K562 (cell line): Measurements from ENCODE around the gene COQ4. TPM values are rescaled to one million over a fixed set of nuclear protein-coding genes. Genes with fewer than 3 reads are reported as not detected.

Experiments used
- BCOR ChIP-seq: fragments of 450-650 bp; IDR thresholded peaks from 2 replicates; pipeline ENCODE4 v1.6.1; 2016
- PHB2 ChIP-seq: fragments of 450-650 bp; IDR thresholded peaks from 2 replicates; pipeline ENCODE4 v1.6.1; 2017; ENCODE audit warnings: low read depth
- RCOR1 ChIP-seq, 2 experiments: IDR thresholded peaks; 2 replicates each; pipeline ENCODE4 v1.6.1; 2012; ENCODE audit warnings: low read depth in 2 of 2, low read length in 2 of 2, borderline replicate concordance in 1 of 2, improper control_type of control experiment in 1 of 2
- SAFB2 ChIP-seq: fragments of 200-400 bp; formaldehyde crosslinking; IDR thresholded peaks from 2 replicates; pipeline ENCODE4 v1.6.1; 2018; ENCODE audit warnings: borderline replicate concordance, low read length, low read depth, moderate library complexity; ENCODE audit not compliant: severe bottlenecking
- SAP30 ChIP-seq: fragments of 200-600 bp; sonication (generic); IDR thresholded peaks from 2 replicates; pipeline ENCODE4 v1.6.1; 2012; ENCODE audit warnings: borderline replicate concordance, low read depth, mild to moderate bottlenecking, moderate library complexity, low read length, control low read depth, inconsistent platforms; ENCODE audit not compliant: insufficient read depth, poor library complexity, severe bottlenecking
- SP2 ChIP-seq: IDR thresholded peaks from 2 replicates; pipeline ENCODE4 v1.6.1; 2011; ENCODE audit warnings: mild to moderate bottlenecking, low read depth, low read length, moderate library complexity; ENCODE audit not compliant: poor library complexity, severe bottlenecking; ENCODE audit errors: extremely low read depth
- polyA plus RNA-seq, 8 experiments: library from polyadenylated mRNA; depleted of rRNA in 4 of 8; stranded (reverse) in 5 of 8; unstranded in 3 of 8; fragments of >200 nt; fragmentation: Nextera tagmentation in 2 of 8; fragmentation: Illumina TruSeq in 1 of 8; extraction: Ambion mirVana in 2 of 8; extraction: Trizol in 1 of 8; gene quantifications; 2 replicates each; pipeline versions ENCODE4 v1.2.1 to v1.2.3, GENCODE V29; 2011 to 2014; ENCODE audit warnings: inconsistent platforms in 1 of 8, missing spikeins in 1 of 8
- total RNA-seq, 7 experiments: library from RNA; depleted of rRNA in 6 of 7; stranded (reverse); fragments of >200 nt in 6 of 7; fragmentation: Illumina TruSeq in 2 of 7; extraction: Trizol in 2 of 7; gene quantifications; 2 replicates each; pipeline versions ENCODE4 v1.2.1 to v1.2.3, GENCODE V29; 2011 to 2021; ENCODE audit warnings: low replicate concordance in 1 of 7
- TF ChIP-seq, protein P1 (sequence below): fragments of 450-650 bp; IDR thresholded peaks from 2 replicates; pipeline ENCODE4 v1.6.1; 2018; ENCODE audit not compliant: partially characterized antibody
- TF ChIP-seq, protein P2 (sequence below): fragments of 250-450 bp; sonication (Bioruptor Pico); IDR thresholded peaks from 2 replicates; pipeline ENCODE4 v1.8.0; 2021; ENCODE audit warnings: moderate library complexity, mild to moderate bottlenecking, inconsistent platforms
- TF ChIP-seq, protein P3 (sequence below), 2 experiments: fragments of 450-650 bp in 1 of 2; sonication (generic) in 1 of 2; formaldehyde crosslinking in 1 of 2; IDR thresholded peaks; 2 replicates each; pipeline versions ENCODE4 v1.7.1 to v1.9.0; 2016 to 2022; ENCODE audit warnings: inconsistent platforms in 1 of 2, mild to moderate bottlenecking in 1 of 2, missing genetic modification reagents in 1 of 2

The COQ4 gene
- total and polyA plus RNA-seq, 9 of the 15 experiments (the other 6 are each of a cell fraction or from before 2014, with no cell fraction given) = 9.1 to 135 (median 67.2) TPM

DNA sequence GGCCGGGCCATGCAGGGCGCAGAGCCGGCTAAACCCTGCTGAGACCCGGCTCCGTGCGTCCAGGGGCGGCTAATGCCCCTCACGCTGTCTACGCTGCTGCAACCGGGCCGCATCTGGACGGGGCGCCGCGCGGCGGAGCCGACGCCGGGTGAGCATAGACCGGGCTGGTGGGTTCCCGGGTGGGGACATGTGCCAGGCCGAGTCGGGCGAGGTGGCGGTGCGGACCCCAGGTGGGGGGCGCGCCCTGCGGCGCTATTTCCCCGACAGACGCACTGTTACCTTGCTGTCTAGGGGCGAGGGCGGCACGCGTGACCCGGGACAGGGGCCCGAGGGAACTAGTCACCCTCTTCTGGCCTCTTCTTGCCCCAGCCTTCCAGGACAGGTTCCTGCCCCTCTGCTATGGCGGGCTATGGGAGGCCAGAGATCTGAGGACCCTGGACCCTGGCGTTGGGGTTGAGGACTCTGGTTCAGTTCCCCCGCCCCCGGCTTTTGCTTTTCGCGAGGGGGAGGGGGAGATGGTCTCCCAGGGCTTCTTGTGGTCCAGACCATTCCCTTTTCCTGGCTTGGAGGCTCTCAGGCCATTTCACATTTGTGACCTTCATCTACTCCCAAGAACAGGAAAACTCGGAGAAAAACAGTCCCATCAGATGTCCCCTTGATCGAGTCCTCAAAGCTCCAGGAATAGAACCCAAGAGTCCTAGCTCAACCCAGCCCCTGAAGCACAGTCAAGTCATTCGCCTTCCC lies 18.2 kb downstream of the COQ4 start (continued):
- TF ChIP-seq, protein P1, sequence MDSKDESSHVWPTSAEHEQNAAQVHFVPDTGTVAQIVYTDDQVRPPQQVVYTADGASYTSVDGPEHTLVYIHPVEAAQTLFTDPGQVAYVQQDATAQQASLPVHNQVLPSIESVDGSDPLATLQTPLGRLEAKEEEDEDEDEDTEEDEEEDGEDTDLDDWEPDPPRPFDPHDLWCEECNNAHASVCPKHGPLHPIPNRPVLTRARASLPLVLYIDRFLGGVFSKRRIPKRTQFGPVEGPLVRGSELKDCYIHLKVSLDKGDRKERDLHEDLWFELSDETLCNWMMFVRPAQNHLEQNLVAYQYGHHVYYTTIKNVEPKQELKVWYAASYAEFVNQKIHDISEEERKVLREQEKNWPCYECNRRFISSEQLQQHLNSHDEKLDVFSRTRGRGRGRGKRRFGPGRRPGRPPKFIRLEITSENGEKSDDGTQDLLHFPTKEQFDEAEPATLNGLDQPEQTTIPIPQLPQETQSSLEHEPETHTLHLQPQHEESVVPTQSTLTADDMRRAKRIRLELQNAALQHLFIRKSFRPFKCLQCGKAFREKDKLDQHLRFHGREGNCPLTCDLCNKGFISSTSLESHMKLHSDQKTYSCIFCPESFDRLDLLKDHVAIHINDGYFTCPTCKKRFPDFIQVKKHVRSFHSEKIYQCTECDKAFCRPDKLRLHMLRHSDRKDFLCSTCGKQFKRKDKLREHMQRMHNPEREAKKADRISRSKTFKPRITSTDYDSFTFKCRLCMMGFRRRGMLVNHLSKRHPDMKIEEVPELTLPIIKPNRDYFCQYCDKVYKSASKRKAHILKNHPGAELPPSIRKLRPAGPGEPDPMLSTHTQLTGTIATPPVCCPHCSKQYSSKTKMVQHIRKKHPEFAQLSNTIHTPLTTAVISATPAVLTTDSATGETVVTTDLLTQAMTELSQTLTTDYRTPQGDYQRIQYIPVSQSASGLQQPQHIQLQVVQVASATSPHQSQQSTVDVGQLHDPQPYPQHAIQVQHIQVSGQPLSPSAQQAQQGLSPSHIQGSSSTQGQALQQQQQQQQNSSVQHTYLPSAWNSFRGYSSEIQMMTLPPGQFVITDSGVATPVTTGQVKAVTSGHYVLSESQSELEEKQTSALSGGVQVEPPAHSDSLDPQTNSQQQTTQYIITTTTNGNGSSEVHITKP = peak; percentile 7
- TF ChIP-seq PHB2 = no peak
- TF ChIP-seq SAFB2 = no peak
- TF ChIP-seq RCOR1 (IDR thresholded peaks at IDR 0.05; ENCODE audit: borderline replicate concordance in 1 of 2, low read depth in 2 of 2, low read length in 2 of 2) = 0 out of 4 replicates have a peak, but pooled peaks of 1 of the 2 experiments have one; percentile 33
- TF ChIP-seq, protein P2, sequence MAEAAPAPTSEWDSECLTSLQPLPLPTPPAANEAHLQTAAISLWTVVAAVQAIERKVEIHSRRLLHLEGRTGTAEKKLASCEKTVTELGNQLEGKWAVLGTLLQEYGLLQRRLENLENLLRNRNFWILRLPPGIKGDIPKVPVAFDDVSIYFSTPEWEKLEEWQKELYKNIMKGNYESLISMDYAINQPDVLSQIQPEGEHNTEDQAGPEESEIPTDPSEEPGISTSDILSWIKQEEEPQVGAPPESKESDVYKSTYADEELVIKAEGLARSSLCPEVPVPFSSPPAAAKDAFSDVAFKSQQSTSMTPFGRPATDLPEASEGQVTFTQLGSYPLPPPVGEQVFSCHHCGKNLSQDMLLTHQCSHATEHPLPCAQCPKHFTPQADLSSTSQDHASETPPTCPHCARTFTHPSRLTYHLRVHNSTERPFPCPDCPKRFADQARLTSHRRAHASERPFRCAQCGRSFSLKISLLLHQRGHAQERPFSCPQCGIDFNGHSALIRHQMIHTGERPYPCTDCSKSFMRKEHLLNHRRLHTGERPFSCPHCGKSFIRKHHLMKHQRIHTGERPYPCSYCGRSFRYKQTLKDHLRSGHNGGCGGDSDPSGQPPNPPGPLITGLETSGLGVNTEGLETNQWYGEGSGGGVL (CRISPR knock-in tag) = no peak
- TF ChIP-seq SAP30 = peak; percentile 31
- 0 out of 2 replicates have a peak, but pooled peaks have one; percentile 10 for TF ChIP-seq BCOR
- TF ChIP-seq, protein P3, sequence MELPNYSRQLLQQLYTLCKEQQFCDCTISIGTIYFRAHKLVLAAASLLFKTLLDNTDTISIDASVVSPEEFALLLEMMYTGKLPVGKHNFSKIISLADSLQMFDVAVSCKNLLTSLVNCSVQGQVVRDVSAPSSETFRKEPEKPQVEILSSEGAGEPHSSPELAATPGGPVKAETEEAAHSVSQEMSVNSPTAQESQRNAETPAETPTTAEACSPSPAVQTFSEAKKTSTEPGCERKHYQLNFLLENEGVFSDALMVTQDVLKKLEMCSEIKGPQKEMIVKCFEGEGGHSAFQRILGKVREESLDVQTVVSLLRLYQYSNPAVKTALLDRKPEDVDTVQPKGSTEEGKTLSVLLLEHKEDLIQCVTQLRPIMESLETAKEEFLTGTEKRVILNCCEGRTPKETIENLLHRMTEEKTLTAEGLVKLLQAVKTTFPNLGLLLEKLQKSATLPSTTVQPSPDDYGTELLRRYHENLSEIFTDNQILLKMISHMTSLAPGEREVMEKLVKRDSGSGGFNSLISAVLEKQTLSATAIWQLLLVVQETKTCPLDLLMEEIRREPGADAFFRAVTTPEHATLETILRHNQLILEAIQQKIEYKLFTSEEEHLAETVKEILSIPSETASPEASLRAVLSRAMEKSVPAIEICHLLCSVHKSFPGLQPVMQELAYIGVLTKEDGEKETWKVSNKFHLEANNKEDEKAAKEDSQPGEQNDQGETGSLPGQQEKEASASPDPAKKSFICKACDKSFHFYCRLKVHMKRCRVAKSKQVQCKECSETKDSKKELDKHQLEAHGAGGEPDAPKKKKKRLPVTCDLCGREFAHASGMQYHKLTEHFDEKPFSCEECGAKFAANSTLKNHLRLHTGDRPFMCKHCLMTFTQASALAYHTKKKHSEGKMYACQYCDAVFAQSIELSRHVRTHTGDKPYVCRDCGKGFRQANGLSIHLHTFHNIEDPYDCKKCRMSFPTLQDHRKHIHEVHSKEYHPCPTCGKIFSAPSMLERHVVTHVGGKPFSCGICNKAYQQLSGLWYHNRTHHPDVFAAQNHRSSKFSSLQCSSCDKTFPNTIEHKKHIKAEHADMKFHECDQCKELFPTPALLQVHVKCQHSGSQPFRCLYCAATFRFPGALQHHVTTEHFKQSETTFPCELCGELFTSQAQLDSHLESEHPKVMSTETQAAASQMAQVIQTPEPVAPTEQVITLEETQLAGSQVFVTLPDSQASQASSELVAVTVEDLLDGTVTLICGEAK (IDR thresholded peaks at IDR 0.05) = no peak; the same call in 1 of the 2 replicates
- TF ChIP-seq, protein P3 (CRISPR knock-in tag; IDR thresholded peaks at IDR 0.05) = no peak
- TF ChIP-seq SP2 = peak; percentile 5
